Kidney tubule cell (primary cell): ENCODE data around the gene WNT5A.

Source experiments
- DNase-seq: peaks from one replicate; pipeline ENCODE4 v3.0.0-alpha.2; 2018; ENCODE audit warnings: low spot score

WNT5A gene

GRCh38 chr3:55446850-55447249, 40.3 kb downstream of the WNT5A start:
- DNase-seq, result no peak

DNA sequence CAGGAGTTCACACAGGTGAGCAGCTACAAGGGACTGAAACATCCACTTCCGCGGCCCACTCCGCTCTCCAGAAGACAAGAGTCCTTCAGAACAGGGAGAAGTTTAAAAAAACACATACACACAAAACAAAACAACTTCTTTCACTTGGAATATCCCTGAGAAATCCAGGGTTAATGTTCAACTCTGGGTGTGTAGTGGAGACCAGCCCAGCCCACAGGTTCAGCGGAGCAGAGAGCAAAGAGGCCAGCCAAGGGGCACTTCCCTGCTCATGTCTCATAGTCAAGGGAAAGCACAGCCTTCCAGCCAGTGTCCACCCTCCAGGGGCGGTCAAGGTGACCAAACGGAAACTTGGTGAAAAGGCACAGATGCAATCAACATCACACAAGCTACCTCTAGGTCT, 41.6 kb downstream of the WNT5A start:
- DNase-seq, result peak; percentile 87

DNA sequence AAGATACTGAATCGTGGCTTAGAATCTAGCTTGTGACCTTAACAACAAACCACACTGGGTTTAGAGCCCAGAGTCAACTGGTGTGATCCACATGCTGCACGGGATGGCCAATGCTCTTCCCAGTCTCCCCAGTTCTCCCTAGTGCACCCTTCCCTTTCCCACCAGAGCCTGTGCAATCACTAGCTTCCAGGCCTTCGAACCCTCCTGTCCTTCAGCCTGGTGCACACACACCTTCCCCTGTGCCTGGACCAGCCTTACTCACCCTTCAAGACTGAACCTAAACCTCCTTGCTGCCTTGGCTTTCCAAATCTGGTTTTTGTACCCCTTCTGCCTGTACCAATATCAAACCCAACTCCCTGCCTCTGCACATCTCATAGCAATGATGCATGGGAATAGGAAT, 43.8 kb downstream of the WNT5A start:
- DNase-seq, result no peak

- no peak for DNase-seq
These were observed 44.2 kb downstream of the WNT5A start for GRCh38 chr3:55442861-55443260.

- DNase-seq, result no peak
These were observed 45.6 kb downstream of the WNT5A start for GRCh38 chr3:55441499-55441898.

GRCh38 chr3:55440104-55440708, 46.9 kb downstream of the WNT5A start:
- peak; percentile 4 for DNase-seq

DNA sequence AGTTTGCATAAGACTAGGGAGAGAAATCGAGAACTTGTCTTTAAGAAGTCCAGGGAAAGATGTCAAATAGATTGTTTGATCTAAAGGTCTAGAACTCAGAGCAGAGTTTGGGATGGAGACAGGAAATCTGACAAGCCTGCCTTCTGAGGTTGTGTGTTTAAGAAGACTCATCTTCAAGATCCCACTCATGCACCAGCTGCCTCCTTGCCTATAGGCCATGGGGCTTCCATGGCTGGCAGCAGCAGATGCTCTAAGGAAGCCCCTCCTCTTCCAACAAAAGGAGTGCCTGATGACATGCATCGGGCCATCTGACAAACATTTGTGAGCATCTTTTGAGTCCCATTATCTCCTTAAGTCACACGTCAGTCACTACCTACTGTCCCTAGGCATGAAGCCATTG, 47.4 kb downstream of the WNT5A start:
- DNase-seq, result no peak

- DNase-seq, result no peak
These were observed 50.5 kb downstream of the WNT5A start for GRCh38 chr3:55436644-55437043.

- DNase-seq, result no peak
These were observed 51.6 kb downstream of the WNT5A start for GRCh38 chr3:55435491-55435890.

DNA sequence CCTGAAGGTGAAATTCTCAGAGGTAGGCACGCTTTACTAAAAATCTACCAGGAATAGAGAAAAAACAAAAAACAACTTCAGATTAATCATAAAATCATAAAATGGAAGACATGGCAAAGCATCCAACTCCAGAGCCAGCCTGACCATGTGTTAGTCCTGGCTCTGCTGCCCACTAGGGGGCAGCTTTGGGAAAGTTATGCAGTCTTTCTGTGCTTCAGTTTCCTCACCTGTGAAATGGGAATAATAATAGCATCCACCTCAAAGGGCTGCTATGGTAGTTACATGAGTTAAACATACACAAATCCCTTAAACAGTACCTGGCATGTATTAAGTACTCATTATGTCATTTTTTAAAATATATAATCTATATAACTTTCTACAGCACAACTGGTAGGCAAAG, 52.3 kb downstream of the WNT5A start:
- DNase-seq, result peak; percentile 42

DNA sequence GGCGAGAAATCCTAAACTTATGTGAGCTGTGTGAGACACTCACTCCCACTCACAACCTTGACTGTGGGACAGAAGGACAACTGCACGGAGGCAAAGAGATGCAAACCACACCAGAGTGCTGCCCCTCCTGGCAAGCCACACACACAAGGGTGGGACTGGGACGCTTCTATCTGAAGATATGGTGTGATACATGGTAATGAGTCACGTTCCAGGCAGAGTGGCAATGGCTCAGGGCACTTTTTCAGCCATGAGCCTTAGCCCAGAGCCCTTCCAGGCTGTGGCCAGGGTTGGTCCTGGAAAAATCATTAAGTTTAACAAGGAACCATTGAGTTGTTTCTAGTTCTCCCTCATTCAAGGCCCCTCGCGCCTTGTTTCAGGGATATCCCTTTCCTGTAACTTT, 56.1 kb downstream of the WNT5A start:
- DNase-seq, result no peak

GRCh38 chr3:55427739-55428138, 59.4 kb downstream of the WNT5A start:
- no peak for DNase-seq

- no peak for DNase-seq
These were observed 60.6 kb downstream of the WNT5A start for GRCh38 chr3:55426486-55426885.

DNA sequence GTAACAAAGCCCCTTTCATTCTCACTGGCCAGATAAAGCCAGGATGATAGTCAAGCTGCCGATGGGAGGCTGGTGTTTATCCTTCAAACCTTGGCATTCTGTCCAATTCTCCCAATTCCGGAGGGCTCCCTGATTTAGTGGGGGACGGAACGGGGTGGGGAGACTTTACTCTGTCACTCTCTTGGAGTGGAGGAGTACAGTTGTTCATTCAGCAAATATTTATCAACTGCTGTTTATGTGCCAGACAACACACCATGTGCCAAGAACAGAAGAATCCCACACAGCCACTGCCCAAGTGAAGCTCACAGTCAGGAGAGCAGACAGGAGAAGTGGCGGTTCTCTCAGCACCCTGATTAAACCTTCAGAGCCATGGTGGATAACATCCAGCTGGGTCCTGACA, 63.3 kb downstream of the WNT5A start:
- no peak for DNase-seq

GRCh38 chr3:55417211-55417610, 69.9 kb downstream of the WNT5A start:
- DNase-seq, result no peak

- peak; percentile 88 for DNase-seq
These were observed 70.7 kb downstream of the WNT5A start for GRCh38 chr3:55416331-55416821.
